NCI-H2196 treated with DMSO at 0.1 percent for 48 hours (cell line): ENCODE results near the gene DIDO1.

ENCODE experiments used
- DNase-seq: peaks from one replicate; lab custom pipeline; 2025; ENCODE audit not compliant: unreplicated experiment; lab: John Stamatoyannopoulos, UW

Gene DIDO1

DNA sequence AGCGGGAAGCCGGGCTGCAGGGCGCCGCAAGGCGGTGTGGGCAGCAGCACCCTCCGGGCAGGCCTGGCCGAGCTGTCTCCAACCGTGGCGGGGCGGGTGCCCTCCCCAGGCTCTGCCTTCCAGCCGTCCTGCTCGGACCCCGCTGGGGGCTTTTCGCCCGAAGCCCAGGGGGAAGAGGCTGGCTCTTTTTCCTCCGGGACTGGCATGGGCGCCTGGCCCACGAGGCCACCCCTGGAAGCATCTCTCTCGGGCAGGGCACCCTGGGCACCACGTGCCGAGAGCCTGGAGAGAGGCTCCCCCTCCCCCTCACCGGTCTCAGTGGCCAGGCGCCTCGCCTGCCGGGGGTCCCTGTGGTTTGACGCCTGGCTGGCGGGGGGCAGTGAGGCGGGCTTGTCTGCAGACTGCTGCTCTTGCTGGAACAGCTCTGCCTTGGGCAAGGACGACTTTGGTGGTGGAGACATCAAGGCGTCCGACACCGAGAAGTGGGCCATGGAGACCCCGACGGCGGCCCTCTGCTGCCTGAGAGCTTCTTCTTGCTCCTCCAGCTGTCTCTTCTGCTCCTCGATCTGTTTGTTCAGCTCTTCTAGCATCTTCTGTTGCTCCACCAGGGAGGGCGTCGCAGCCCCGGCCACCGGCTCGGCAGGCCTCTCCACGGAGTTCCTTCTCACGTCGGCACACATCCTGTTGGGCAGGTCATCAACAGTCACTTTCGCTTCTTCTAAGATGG, 45.2 kb downstream of the DIDO1 start:
- DNase-seq: no peak

DNA sequence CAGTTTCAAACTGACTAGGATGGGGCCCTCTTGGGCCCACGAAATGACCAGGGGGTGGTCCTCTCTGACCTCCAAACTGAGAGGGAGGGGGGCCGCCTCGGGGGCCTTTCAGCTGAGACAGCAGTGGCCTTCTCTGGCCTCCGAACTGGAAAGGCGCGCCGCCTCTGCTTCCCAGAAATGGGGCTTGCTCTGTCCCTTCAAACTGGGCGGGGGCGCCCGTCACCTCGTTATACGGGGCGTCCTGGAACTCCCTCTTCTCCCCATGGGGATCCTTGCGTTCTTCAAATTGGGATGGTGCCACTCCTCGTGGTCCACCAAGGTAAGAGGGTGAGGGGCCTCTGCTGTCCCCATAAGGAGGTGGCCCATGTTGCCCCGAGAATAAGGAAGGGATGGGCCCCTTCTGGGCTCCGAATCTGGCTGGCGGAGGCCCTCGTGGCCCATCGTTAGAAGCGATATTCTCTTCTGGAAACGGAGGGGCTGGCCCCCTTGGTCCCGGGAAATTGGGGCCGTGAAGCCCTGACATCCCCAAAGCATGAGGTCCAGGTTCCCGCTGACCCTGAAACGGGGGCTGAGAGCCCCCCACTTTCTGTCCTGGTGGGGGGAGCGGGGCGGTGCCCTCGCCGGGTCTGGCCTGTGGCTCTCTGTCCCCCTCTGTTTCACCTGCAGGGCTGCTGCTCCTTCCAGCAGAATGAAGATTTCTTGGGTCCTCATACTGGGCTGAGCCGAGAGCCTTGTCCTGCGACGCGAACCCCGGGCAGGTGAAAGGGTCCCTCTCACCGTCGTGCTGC, 46.0 kb downstream of the DIDO1 start:
- no peak for DNase-seq

DNA sequence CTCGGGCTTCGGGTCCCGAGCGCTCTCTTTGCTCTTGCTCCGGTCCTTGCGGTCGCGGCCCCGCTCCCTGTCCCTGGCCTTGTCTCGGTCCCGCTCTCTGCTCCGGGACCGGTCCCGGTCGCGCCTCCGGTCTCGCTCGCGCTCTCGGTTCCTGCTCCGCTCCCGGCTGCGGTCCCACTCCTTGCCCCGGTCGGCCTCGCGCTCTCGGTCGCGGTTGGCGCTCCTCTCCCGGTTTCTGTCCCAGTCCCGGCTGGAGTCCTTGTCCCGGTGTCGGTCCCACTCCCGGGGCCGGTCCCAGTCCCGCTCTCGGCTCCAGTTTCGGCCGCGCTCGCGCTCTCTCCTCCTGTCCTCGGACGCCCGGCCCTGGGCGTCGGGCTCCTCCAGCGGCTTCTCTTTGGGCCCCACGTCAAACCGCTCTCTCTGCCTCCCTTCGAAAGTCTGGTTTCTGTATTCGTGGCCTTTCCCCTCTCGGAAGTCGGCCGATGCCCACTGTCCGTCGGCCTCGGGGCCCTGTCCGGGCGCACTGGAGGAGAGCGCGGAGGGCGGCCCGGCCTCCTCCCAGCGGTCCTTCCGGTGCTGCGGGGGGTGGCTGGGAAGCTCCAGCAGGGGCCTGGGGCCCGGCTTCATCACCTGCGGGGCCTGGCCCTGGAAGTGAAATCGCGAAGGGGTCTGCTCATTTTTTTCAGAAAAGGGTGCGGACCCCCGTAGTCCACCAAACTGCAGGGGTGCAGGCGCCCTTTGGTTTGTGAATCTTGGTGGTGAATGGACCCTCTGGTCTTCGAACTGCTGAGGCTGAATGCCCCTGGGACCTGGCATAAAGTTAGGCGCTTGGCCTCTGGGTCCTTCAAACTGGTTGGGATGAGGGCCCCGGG, 46.8 kb downstream of the DIDO1 start:
- no peak for DNase-seq

DNA sequence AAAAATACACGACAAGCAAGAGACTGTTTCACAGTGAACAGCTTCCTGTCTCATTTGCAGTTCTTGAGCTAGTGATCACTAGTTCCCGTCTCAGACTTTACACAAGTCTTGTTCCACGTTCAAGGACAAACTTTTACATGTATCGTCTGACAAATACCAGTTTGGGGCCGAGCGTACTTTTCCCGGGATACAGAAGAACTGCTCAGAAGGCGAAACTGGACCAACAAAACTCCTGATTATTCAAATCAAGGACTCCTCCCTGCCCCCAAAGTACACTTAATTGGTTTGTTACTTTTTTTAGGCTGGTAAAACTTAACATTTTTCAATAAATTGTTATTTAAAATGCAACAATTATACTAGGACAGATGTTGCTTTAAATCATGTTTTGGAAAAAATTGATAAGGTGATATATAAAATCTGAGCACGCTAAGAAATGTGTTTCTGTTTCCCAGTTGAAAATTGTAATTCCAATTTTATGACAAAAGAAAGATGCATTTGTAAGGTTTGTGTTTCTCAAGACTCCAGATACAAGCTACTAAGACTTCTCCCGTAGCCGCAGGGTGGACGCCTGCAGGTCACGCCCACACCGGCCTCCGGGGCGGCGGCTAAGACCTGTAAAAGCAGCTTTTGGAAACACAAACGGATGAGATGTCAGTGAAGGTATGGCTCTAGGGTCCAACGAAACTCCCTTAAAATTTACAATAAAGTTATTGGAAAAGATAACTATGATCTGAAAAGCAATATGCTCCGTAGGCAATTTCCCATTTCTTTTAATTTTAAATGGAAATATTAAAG, 47.9 kb downstream of the DIDO1 start:
- no peak for DNase-seq

DNA sequence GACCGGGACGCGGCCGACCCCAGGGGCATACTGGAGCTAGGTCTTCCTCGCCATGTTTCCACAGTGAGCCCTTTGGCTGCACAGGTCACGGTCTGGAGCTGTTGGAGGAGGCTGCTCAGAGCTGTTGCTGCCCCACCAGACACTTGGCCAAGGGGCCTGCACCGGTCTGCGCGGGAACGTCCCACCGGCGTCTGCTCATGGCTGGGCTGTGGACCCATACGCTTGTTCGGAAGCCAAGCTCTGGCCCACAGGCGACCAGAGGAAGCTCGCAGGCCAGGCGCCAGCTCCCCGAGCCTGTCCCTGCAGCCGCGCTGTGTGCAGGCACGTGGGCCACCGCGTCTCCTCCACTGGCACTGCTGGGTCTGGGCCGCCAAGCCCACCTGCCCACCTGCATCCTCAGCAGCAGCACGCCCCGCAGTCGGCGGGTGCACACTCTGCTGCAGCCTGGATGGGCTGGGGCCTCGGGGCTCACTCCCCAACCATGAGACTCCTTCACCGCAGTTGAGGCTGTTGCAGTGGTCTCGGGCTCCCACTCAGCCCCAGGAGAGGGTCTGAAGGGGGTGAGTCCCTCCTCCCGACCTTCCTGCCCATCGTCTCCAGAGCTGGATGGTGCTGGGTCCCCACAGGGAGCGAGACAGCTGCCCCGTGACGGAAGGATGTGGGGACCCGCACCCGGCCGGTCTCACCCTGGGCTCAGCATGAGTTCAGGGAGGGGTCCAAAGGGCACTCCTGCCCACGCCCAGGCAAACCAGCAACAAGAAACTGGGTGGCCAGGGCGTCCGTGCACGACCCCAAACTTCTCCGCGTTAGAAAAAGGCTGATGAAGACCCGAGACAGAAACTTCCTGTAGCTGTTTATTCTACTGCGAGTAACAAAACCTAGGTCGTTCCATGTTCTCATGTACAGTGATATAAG, 49.1 kb downstream of the DIDO1 start:
- DNase-seq: no peak

DNA sequence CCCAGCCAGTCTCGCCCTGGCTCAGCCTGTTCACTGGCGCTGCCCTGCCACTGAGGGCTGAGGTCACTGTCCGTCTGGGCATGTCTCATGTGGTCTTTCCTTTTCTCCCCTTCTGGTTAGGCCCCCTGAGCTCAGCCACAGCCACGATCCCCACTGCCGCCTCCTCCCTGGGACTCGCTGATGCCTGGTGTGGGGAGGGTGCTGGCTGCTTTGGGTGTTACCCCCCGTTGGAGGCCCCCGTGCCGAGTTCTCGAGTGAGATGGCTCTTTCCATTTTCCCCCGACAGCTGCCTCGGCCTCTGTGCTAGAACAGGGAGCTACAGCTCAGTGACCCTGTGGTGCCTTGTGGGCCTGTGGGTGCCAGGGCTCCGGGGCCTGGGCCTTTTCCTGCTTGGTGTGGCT, 49.8 kb downstream of the DIDO1 start:
- no peak for DNase-seq

DNA sequence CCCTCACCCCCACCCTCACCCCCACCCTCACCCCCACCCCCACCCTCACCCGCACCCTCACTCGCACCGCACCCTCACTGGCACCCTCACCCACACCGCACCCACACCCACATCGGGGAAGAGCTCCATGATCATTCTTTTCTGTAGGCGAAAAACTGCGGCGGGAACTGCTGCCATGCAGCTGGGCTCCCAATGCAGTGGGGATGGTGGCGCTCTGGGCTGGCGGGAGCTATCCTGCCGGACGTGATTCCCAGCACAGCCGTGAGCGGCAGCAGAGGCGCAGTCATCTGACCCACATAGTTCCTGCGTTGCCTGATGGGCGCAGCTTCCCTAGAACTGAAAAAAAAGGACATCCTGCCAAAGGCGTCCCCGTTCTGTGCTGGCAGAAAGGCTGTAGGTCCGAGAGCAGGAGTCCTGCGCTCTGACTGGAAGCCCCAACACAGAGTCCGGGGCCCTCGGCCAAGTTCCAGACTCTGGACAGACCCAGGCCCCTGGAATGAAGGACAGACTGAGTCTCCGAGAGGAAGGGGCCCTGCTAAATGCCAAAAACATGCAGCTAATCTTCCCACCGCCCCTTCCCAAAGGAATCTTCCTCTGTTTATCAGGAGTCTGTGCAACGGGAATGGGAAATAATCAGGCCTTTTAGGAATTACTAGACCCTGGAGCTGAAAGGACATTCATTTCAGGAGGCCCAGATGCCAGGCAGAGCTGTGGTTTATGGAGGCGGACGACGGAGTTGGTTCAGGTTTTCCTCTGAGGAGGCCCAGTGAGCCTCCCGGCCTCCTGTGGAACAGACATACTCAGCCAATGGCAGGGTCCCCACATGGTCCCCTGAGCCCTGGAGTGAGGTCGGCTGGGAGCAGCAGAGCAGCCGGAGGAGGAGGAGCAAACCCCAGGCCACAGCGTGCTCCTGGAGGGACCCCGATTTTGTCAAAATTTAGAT, 50.6 kb downstream of the DIDO1 start:
- peak; percentile 90 for DNase-seq

DNA sequence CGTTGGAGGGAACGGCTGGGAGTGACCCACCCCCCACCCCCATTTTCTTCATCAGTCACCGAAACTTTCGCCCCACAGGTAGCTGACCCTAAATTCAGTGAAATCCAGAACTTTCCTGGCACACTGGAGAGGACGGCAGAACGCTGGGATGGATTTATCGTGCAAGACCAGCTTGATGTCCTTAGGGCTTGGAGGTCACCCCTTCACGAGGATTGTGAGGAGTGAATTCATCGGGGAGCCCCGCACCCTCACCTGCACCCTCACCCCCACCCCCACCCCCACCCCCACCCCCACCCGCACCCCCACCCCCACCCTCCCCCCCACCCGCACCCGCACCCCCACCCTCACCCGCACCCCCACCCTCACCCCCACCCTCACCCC, 51.4 kb downstream of the DIDO1 start:
- DNase-seq: no peak

DNA sequence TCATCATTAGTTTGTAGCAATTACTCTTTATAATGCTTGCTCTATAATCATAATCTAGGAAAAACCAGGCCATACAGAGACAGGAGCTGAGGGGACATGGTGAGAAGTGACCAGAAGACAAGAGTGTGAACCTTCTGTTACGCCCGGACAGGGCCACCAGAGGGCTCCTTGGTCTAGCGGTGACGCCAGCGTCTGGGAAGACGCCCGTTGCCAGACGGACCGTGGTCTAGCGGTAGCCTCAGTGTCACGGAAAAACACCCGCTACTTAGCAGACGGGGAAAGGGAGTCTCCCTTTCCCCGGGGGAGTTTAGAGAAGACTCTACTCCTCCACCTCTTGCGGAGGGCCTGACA, 52.6 kb downstream of the DIDO1 start:
- DNase-seq: peak; percentile 17

DNA sequence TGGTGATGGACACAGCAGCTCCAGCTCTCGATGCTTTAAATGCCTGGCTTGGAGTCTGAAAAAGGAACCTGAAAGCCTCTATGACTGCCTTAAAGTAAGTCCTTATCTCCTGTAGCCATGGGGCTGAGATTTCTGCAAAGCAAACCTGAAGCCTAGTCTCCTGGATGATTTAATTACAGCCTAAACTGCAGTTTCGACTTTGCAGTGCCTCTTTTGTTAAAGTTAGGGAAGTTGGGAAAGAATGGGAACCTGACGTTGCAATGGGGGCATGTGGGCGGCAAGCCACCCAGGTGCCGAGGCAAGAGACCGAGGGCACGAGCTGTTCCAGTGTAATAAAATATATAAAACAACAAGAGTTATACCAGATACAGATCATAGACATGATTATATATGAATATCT, 53.0 kb downstream of the DIDO1 start:
- DNase-seq: no peak

DNA sequence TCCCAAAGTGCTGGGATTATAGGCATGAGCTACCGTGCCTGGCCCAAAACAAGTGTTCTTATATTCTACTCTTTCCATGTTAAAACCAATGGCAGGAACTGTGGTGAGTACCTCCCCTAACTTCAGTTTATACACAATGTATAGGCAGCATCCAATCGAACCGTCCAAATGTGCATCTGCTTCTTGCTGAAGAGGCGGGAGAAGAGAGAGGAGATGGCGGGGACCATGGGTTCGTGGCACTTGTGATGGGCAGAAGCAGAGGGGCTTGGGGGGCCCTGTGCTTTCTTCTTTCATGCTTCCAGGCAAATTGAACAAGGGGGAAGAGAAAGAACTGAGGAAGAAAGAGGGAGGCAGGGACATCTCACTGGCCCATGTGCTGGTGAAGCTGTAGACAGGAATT, 53.4 kb downstream of the DIDO1 start:
- no peak for DNase-seq

DNA sequence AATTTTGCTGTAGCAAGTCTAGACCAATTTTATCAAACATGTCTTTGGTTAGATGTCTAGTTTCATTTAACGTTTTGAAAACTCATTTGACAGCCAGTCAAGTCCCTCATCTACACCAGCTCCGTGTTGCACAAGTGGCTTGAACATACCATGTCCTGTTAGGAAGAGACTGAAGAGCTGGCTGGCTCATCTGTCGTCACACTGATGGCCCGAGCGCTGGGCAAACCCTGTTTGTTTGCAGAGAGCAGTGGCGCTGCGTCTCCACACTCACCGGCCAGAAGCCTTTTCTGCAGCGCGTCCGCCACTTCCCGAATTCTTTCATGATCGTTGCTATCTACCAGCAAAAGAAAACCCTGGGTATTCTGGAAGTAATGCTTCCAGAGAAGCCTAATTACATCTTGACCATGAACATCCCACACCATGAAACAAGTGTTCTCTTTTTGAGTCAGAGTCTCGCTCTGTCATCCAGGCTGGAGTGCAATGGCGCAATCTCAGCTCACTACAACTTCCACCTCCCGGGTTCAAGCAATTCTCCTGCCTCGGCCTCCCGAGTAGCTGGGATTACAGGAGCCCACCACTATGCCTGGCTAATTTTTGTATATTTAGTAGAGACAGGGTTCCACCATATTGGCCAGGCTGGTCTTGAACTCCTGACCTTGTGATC, 54.0 kb downstream of the DIDO1 start:
- DNase-seq: no peak

DNA sequence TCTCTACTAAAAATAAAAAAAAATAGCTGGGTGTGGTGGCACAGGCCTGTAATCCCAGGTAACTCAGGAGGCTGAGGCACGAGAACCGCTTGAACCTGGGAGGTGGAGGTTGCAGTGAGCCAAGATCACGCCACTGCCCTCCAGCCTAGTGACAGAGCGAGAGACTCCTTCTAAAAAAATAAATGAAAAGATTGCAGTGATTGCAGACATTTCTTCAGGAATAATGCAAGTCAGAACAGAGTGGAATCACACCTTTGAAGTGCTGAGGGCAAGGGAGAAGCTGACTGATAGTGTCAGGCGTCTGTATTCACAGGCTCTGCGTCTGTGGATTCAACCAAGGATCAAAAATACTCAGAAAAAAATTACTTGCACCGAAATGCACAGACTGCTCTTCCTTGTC, 62.1 kb downstream of the DIDO1 start:
- no peak for DNase-seq

DNA sequence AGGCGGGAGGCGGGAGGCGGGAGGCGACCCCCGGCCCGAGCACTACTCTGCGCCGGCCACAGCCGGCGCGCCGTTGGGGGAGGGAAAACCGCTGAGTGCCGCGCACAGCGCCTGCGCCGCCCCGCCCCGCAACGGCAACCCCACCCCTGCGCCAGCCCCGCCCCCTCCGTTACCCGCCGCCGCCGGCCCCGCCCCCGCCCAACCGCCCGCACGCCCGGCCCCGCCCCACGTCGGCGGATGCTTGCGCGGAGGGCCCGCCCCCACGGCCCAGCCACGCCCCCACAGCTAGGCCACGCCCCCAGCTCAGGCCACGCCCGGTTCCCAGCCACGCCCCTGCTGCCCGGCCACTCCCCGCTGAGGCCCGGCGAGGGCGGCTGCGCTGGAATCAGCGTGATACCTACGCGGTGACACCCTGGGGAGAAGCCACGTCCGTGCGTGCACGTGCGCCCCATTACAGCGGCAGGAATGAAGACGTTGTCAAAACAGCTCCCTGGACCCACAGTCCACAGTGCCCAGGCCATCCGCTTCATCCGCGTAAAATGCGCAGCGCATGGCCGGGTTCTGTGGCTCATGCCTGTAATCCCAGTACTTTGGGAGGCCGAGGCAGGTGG, 64.5 kb downstream of the DIDO1 start, which contains the start of gene TCFL5:
TSS of gene TCFL5 (minus strand) at position 97 of the 611 bp plus-strand sequence. CDS start 152 bp downstream, outside the sequence.
- DNase-seq: peak; percentile 80

DNA sequence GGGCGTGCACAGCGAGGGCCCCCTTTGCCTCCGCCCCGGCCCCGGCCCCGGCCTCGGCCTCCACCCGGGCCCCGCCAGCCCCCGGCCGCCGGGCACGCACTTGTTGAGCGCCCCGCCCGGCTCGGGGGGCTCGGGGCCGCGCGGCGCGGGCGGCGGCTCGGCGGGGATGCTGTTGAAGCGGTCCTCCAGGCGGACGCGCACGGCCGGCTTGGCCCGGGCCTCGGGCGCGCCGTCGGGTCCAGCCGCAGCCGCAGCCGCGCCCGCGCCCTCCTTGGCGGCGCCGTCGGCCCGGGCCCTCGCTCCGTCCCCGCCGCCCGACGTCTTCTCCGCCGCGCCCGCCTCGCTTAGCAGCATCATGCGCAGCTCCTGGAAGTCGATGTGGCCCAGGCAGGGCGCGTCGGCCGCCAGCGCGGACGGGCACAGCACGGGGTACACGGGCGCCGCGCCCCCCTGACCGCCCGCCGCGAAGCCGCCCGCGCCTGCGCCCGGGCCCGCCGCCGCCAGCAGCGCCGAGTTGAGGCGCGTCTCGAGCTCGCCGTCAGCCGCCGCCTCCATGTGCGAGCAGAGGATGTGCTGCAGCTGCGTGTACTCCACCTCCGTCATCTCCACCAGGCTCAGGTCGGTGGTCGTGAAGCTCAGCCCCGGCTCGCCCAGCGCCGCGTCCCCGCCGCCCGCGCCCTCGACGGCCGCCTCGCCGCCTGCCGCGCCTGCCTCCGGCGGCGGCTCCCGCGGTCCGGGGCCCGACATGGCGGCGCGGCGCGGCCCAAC, 65.2 kb downstream of the DIDO1 start:
- DNase-seq: no peak

DNA sequence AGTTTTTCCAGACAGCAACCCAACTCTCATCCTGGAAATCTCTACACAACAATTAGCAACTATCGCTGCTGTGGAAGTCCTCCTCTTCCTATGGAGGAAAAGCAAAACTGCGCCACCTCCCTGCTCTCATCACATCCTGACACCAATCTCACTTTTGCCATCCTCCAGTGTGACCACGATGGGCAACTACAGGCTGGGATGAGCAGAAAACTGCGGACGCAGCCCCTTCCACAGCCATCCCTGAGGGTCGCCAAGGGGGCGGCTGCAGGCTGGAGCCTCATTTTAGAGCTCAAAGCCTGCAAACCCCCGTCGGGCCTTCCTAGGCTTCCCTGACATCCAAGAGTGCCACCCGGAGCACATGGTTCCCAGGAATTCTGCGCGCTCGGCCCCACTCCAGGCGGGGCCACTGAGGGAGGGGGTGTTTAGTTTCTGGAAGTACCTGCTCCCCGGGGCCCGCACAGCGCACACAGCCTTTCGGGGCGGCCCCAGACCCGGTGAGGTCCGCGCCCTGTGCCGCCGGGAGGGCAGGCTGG, 65.8 kb downstream of the DIDO1 start:
- no peak for DNase-seq

DNA sequence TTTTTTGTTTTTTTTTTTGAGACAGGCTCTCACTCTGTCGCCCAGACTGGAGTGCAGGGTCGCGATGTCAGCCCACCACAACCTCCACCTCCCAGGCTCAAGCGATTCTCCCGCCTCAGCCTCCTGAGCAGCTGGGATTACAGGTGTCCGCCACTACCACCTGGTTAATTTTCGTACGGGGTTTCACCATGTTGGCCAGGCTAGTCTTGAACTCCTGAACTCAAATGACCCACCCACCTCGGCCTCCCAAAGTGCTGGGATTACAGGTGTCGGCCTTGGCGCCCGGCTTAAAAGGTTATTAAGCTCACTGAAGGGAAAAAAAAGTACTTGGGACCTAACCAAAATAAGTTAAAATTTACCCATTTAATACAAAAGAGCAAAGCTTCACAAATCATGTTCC, 66.6 kb downstream of the DIDO1 start:
- DNase-seq: no peak
